ENCODE data around the gene LZTS2.

- TF ChIP-seq RBBP5 (IDR thresholded peaks at IDR 0.05; ENCODE audit: borderline replicate concordance, low read depth, low read length) = no peak
- TF ChIP-seq, protein P1, sequence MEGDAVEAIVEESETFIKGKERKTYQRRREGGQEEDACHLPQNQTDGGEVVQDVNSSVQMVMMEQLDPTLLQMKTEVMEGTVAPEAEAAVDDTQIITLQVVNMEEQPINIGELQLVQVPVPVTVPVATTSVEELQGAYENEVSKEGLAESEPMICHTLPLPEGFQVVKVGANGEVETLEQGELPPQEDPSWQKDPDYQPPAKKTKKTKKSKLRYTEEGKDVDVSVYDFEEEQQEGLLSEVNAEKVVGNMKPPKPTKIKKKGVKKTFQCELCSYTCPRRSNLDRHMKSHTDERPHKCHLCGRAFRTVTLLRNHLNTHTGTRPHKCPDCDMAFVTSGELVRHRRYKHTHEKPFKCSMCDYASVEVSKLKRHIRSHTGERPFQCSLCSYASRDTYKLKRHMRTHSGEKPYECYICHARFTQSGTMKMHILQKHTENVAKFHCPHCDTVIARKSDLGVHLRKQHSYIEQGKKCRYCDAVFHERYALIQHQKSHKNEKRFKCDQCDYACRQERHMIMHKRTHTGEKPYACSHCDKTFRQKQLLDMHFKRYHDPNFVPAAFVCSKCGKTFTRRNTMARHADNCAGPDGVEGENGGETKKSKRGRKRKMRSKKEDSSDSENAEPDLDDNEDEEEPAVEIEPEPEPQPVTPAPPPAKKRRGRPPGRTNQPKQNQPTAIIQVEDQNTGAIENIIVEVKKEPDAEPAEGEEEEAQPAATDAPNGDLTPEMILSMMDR (IDR thresholded peaks at IDR 0.05; ENCODE audit: control extremely low read depth in 1 of 3, insufficient read depth in 1 of 3, low read depth in 1 of 3, low read length in 3 of 3) = no peak
- TF ChIP-seq ASH2L (IDR thresholded peaks at IDR 0.05; ENCODE audit: low read length) = no peak
- no peak for TF ChIP-seq CEBPB (IDR thresholded peaks at IDR 0.05; ENCODE audit: low read depth, low read length)
- TF ChIP-seq PHF8 (conservative IDR thresholded peaks at IDR 0.05; ENCODE audit: low read depth, low read length) = no peak
- TF ChIP-seq TAF1 (IDR thresholded peaks at IDR 0.05; ENCODE audit: low read depth, low read length) = no peak
- TF ChIP-seq, protein P2, sequence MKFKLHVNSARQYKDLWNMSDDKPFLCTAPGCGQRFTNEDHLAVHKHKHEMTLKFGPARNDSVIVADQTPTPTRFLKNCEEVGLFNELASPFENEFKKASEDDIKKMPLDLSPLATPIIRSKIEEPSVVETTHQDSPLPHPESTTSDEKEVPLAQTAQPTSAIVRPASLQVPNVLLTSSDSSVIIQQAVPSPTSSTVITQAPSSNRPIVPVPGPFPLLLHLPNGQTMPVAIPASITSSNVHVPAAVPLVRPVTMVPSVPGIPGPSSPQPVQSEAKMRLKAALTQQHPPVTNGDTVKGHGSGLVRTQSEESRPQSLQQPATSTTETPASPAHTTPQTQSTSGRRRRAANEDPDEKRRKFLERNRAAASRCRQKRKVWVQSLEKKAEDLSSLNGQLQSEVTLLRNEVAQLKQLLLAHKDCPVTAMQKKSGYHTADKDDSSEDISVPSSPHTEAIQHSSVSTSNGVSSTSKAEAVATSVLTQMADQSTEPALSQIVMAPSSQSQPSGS (IDR thresholded peaks at IDR 0.05; ENCODE audit: low read length) = no peak
- TF ChIP-seq POLR2A (IDR thresholded peaks at IDR 0.05; ENCODE audit: control extremely low read depth in 1 of 2, low read depth in 2 of 2, low read length in 2 of 2) = no peak
- no peak for TF ChIP-seq EZH2 (IDR thresholded peaks at IDR 0.05; ENCODE audit: low read depth, low read length, severe bottlenecking)
- TF ChIP-seq MAX (IDR thresholded peaks at IDR 0.05) = no peak
Observed at GRCh38 chr10:101056365-101057151, 57.0 kb downstream of the LZTS2 start.
